Esophagus muscularis mucosa (tissue), 4 donors: ENCODE results near the gene NUDT4.
"Not testable (repeated sequence)": the region's sequence is repeated elsewhere in the genome, so short reads cannot be mapped to it uniquely, and the experiment has no call there.

ENCODE experiments used
- CTCF ChIP-seq, 3 experiments: fragments of 200-600 bp in 2 of 3; fragments of 450-650 bp in 1 of 3; sonication (generic) in 2 of 3; IDR thresholded peaks; one replicate each; pipeline ENCODE4 v1.5.1; 2017 to 2019; ENCODE audit warnings: antibody characterized with exemption in 3 of 3, mild to moderate bottlenecking in 2 of 3, moderate library complexity in 1 of 3
- EP300 ChIP-seq: sonication (generic); formaldehyde crosslinking; IDR thresholded peaks from one replicate; pipeline ENCODE4 v1.6.1; 2017; ENCODE audit warnings: antibody characterized with exemption
- POLR2A ChIP-seq: fragments of 450-650 bp; IDR thresholded peaks from one replicate; pipeline ENCODE4 v1.6.1; 2017; ENCODE audit warnings: antibody characterized with exemption, moderate library complexity, mild to moderate bottlenecking, low read depth
- POLR2AphosphoS5 ChIP-seq, 2 donors: sonication (generic); formaldehyde crosslinking; IDR thresholded peaks; one replicate each; pipeline ENCODE4 v1.6.1; 2017; ENCODE audit warnings: antibody characterized with exemption in 2 of 2

GRCh38 chr12:93399183-93399863 is 21.6 kb downstream of the NUDT4 start:
- not testable (repeated sequence) for TF ChIP-seq CTCF (IDR thresholded peaks at IDR 0.05); POLR2A; POLR2AphosphoS5 (IDR thresholded peaks at IDR 0.05); EP300
